HUES48 (cell line): ENCODE results near the gene ST6GALNAC4.
"Not testable (repeated sequence)": the region's sequence is repeated elsewhere in the genome, so short reads cannot be mapped to it uniquely, and the experiment has no call there.

Experiments
- H3K27ac ChIP-seq: one replicate; pipeline ENCODE4 v1.7.0; 2013; ENCODE audit warnings: low read depth, low read length, inconsistent platforms
- H3K27me3 ChIP-seq: 2 replicates; pipeline ENCODE4 v1.6.1; 2013; ENCODE audit warnings: mild to moderate bottlenecking, low read length; ENCODE audit not compliant: control insufficient read depth, insufficient read depth
- H3K36me3 ChIP-seq: 2 replicates; pipeline ENCODE4 v1.6.1; 2013; ENCODE audit warnings: low read length; ENCODE audit not compliant: control insufficient read depth, insufficient read depth
- H3K4me1 ChIP-seq: 2 replicates; pipeline ENCODE4 v1.6.1; 2013; ENCODE audit warnings: mild to moderate bottlenecking, low read length; ENCODE audit not compliant: control insufficient read depth, insufficient read depth
- H3K4me3 ChIP-seq: 2 replicates; pipeline ENCODE4 v1.5.1; 2013; ENCODE audit warnings: mild to moderate bottlenecking, low read depth, low read length
- H3K9ac ChIP-seq: 2 replicates; pipeline ENCODE4 v1.6.1; 2013; ENCODE audit warnings: mild to moderate bottlenecking, low read depth, low read length, moderate library complexity
- H3K9me3 ChIP-seq: 2 replicates; pipeline ENCODE4 v1.6.1; 2013; ENCODE audit warnings: low read length; ENCODE audit not compliant: control insufficient read depth, insufficient read depth

The ST6GALNAC4 gene

GRCh38 chr9:127895811-127896210 is 21.0 kb downstream of the ST6GALNAC4 start:
- no peaks in the 10 kb centered on the region for H3K9me3 ChIP-seq
- H3K27ac ChIP-seq, result no peak overlapping the region
- H3K4me3 ChIP-seq, result no peak overlapping the region
- H3K36me3 ChIP-seq, result peaks cover 50% of the 10 kb centered on the region
- no peaks in the 10 kb centered on the region for H3K27me3 ChIP-seq
- H3K4me1 ChIP-seq, result peaks cover 15% of the 10 kb centered on the region; the same call in 1 of the 2 replicates
- H3K9ac ChIP-seq, result no peak overlapping the region

GRCh38 chr9:127893392-127893791 is 23.4 kb downstream of the ST6GALNAC4 start:
- H3K27me3 ChIP-seq, result no peaks in the 10 kb centered on the region
- no peaks in the 10 kb centered on the region for H3K9me3 ChIP-seq
- H3K4me3 ChIP-seq, result no peak overlapping the region
- H3K27ac ChIP-seq, result no peak overlapping the region
- H3K36me3 ChIP-seq, result peaks cover 62% of the 10 kb centered on the region
- peaks cover 12% of the 10 kb centered on the region; the same call in 1 of the 2 replicates for H3K4me1 ChIP-seq
- no peak overlapping the region for H3K9ac ChIP-seq

- no peak overlapping the region for H3K9ac ChIP-seq
- H3K27me3 ChIP-seq, result no peaks in the 10 kb centered on the region
- H3K4me1 ChIP-seq, result peaks cover 11% of the 10 kb centered on the region; the same call in 1 of the 2 replicates
- peaks cover 63% of the 10 kb centered on the region for H3K36me3 ChIP-seq
- no peak overlapping the region for H3K4me3 ChIP-seq
- H3K27ac ChIP-seq, result no peak overlapping the region
- no peaks in the 10 kb centered on the region for H3K9me3 ChIP-seq
Observed at GRCh38 chr9:127892831-127893230, 24.0 kb downstream of the ST6GALNAC4 start.

GRCh38 chr9:127890053-127890452 is 26.8 kb downstream of the ST6GALNAC4 start:
- H3K4me1 ChIP-seq, result no peaks in the 10 kb centered on the region
- H3K27ac ChIP-seq, result no peak overlapping the region
- peaks cover 58% of the 10 kb centered on the region for H3K36me3 ChIP-seq
- H3K9me3 ChIP-seq, result no peaks in the 10 kb centered on the region
- no peak overlapping the region for H3K4me3 ChIP-seq
- H3K9ac ChIP-seq, result no peak overlapping the region
- no peaks in the 10 kb centered on the region for H3K27me3 ChIP-seq

- Histone ChIP-seq H3K27me3 (no peaks in the 10 kb centered on the region), H3K4me3 (no peak overlapping the region), H3K27ac (no peak overlapping the region), H3K36me3 (peaks cover 39% of the 10 kb centered on the region), H3K9ac (no peak overlapping the region), H3K4me1 (no peaks in the 10 kb centered on the region), H3K9me3 (no peaks in the 10 kb centered on the region)
Observed at GRCh38 chr9:127887792-127888191, 29.0 kb downstream of the ST6GALNAC4 start.

- H3K9me3 ChIP-seq, result no peaks in the 10 kb centered on the region
- no peak overlapping the region for H3K27ac ChIP-seq
- no peak overlapping the region for H3K9ac ChIP-seq
- no peaks in the 10 kb centered on the region for H3K27me3 ChIP-seq
- no peaks in the 10 kb centered on the region; the same call in 1 of the 2 replicates for H3K4me1 ChIP-seq
- no peak overlapping the region for H3K4me3 ChIP-seq
- H3K36me3 ChIP-seq, result peaks cover 31% of the 10 kb centered on the region
Observed at GRCh38 chr9:127886401-127886972, 30.4 kb downstream of the ST6GALNAC4 start.

- no peak overlapping the region for H3K9ac ChIP-seq
- no peaks in the 10 kb centered on the region for H3K27me3 ChIP-seq
- H3K4me1 ChIP-seq, result no peaks in the 10 kb centered on the region; the same call in 1 of the 2 replicates
- H3K36me3 ChIP-seq, result peaks cover 27% of the 10 kb centered on the region
- no peaks in the 10 kb centered on the region for H3K9me3 ChIP-seq
- H3K27ac ChIP-seq, result no peak overlapping the region
- H3K4me3 ChIP-seq, result no peak overlapping the region
Observed at GRCh38 chr9:127885508-127886281, 31.1 kb downstream of the ST6GALNAC4 start.

- Histone ChIP-seq H3K27ac (no peak overlapping the region), H3K36me3 (peaks cover 20% of the 10 kb centered on the region), H3K4me1 (no peaks in the 10 kb centered on the region; the same call in 1 of the 2 replicates), H3K9me3 (no peaks in the 10 kb centered on the region), H3K9ac (no peak overlapping the region), H3K4me3 (no peak overlapping the region), H3K27me3 (no peaks in the 10 kb centered on the region)
Observed at GRCh38 chr9:127884976-127885490, 31.8 kb downstream of the ST6GALNAC4 start.

- H3K9me3 ChIP-seq, result no peaks in the 10 kb centered on the region
- H3K36me3 ChIP-seq, result peaks cover 16% of the 10 kb centered on the region
- H3K4me3 ChIP-seq, result no peak overlapping the region
- no peaks in the 10 kb centered on the region for H3K27me3 ChIP-seq
- no peak overlapping the region for H3K27ac ChIP-seq
- H3K9ac ChIP-seq, result no peak overlapping the region
- H3K4me1 ChIP-seq, result no peaks in the 10 kb centered on the region; the same call in 1 of the 2 replicates
Observed at GRCh38 chr9:127884427-127884911, 32.4 kb downstream of the ST6GALNAC4 start.

- Histone ChIP-seq H3K36me3 (peaks cover 16% of the 10 kb centered on the region), H3K27ac (no peak overlapping the region), H3K4me3 (no peak overlapping the region), H3K9ac (no peak overlapping the region), H3K4me1 (no peaks in the 10 kb centered on the region; the same call in 1 of the 2 replicates), H3K27me3 (no peaks in the 10 kb centered on the region), H3K9me3 (no peaks in the 10 kb centered on the region)
Observed at GRCh38 chr9:127883959-127884358, 32.9 kb downstream of the ST6GALNAC4 start.

GRCh38 chr9:127881715-127882114 is 35.1 kb downstream of the ST6GALNAC4 start:
- not testable (repeated sequence) for H3K4me1 ChIP-seq, H3K27me3 ChIP-seq, H3K4me3 ChIP-seq, H3K9me3 ChIP-seq, H3K9ac ChIP-seq, H3K36me3 ChIP-seq, H3K27ac ChIP-seq
